HG03439 (cell line): Measurements from ENCODE around the gene MAMLD1.

Experiments used
- ATAC-seq: cut with Tn5 transposase; IDR thresholded peaks from one replicate; pipeline ENCODE4 v1.9.1; 2021; ENCODE audit warnings: mild to moderate bottlenecking, moderate library complexity; ENCODE audit not compliant: unreplicated experiment

The MAMLD1 gene

GRCh38 chrX:150522494-150522893 lies 159.4 kb downstream of the MAMLD1 start:
- no peak for ATAC-seq

- no peak for ATAC-seq
Observed at GRCh38 chrX:150525061-150525919, 162.2 kb downstream of the MAMLD1 start.

- ATAC-seq, result no peak
Observed at GRCh38 chrX:150526692-150527091, 163.6 kb downstream of the MAMLD1 start.

GRCh38 chrX:150527108-150527507 lies 164.0 kb downstream of the MAMLD1 start:
- ATAC-seq, result no peak

- ATAC-seq, result no peak
Observed at GRCh38 chrX:150529587-150529986, 166.5 kb downstream of the MAMLD1 start.

GRCh38 chrX:150530821-150531220 lies 167.7 kb downstream of the MAMLD1 start:
- no peak for ATAC-seq

GRCh38 chrX:150531467-150531866 lies 168.3 kb downstream of the MAMLD1 start:
- ATAC-seq, result no peak

GRCh38 chrX:150533863-150534262 lies 170.7 kb downstream of the MAMLD1 start:
- ATAC-seq, result no peak

- no peak for ATAC-seq
Observed at GRCh38 chrX:150536455-150537116, 173.5 kb downstream of the MAMLD1 start.

GRCh38 chrX:150537851-150538250 lies 174.7 kb downstream of the MAMLD1 start:
- no peak for ATAC-seq

- ATAC-seq, result no peak
Observed at GRCh38 chrX:150540965-150541364, 177.8 kb downstream of the MAMLD1 start.

- peak; percentile 44 for ATAC-seq
Observed at GRCh38 chrX:150542846-150543229, 179.7 kb downstream of the MAMLD1 start.

GRCh38 chrX:150543230-150544155 lies 180.4 kb downstream of the MAMLD1 start:
- ATAC-seq, result peak; percentile 57

GRCh38 chrX:150544222-150544787 lies 181.2 kb downstream of the MAMLD1 start:
- ATAC-seq, result no peak

- no peak for ATAC-seq
Observed at GRCh38 chrX:150544835-150545770, 182.0 kb downstream of the MAMLD1 start.

GRCh38 chrX:150546711-150547153 lies 183.6 kb downstream of the MAMLD1 start:
- ATAC-seq, result no peak

GRCh38 chrX:150547375-150548115 lies 184.4 kb downstream of the MAMLD1 start:
- peak; percentile 61 for ATAC-seq

GRCh38 chrX:150548251-150548650 lies 185.1 kb downstream of the MAMLD1 start:
- ATAC-seq, result no peak

- ATAC-seq, result no peak
Observed at GRCh38 chrX:150548684-150549083, 185.6 kb downstream of the MAMLD1 start.
